ENCODE measurements around the gene RBM42. TPM values are rescaled to one million over a fixed set of nuclear protein-coding genes. Genes with fewer than 3 reads are reported as not detected.

Gene RBM42
- total and polyA plus RNA-seq, 9 of the 15 experiments (the other 6 are each of a cell fraction or from before 2014, with no cell fraction given), result 5.7 to 149 (median 32.4) TPM

DNA sequence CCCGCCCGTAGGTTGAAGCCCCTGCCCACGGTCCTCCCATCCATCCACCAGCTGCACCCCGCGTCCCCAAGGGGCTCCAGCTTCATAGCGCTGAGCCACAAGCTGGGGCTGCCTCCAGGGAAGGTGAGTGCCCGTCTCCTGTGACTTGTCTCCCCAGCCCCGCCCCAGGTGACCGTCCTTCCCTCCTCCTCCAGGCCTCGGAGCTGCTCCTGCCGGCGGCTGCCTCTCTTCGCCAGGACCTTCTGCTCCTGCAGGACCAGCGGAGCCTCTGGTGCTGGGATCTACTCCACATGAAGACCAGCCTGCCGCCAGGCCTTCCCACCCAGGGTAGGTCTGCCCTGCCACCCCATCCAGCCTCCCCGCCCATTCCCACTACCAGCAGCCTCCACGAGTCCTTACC is 8.8 kb upstream of the RBM42 start:
- H3K27ac ChIP-seq (ENCODE audit: extremely low read depth, low read depth, low read length), result no peak overlapping the region
- no peak for ATAC-seq
- H3K4me1 ChIP-seq (replicated peaks in 1 of 2; ENCODE audit: control insufficient read depth in 2 of 2, insufficient read depth in 2 of 2, low read length in 2 of 2), result peaks cover 0 to 28% of the 10 kb centered on the region in 2 experiments; a peak in 2 of 5 replicates
- no peaks in the 10 kb centered on the region for H3K9me1 ChIP-seq (ENCODE audit: control insufficient read depth, insufficient read depth, low read length)
- no peaks in the 10 kb centered on the region for H3K79me2 ChIP-seq (ENCODE audit: control insufficient read depth, insufficient read depth, low read length)
- no TSS peak for BruUV-seq (replicated peaks)
- 93% methylated on average over 16 of the region's 17 CpGs for WGBS (ENCODE audit: insufficient coverage, low coverage, missing lambda C conversion rate)
- FAIRE-seq, result no peak
- no peaks in the 10 kb centered on the region for H3K27me3 ChIP-seq (ENCODE audit: control insufficient read depth in 2 of 2, insufficient read depth in 2 of 2, low read length in 2 of 2)
- H3K4me2 ChIP-seq (ENCODE audit: insufficient read depth, low read length), result no peak overlapping the region
- no peaks in the 10 kb centered on the region for H4K20me1 ChIP-seq (replicated peaks; ENCODE audit: control insufficient read depth, insufficient read depth, low read length)
- ChIA-PET POLR2A (no interaction called here), CTCF (ENCODE audit: low intra/inter-chr PET ratio) (no interaction called here)
- no peak overlapping the region for H3K4me3 ChIP-seq
- intact Hi-C loops (cut with micrococcal nuclease), result no loop called here
- peaks cover 44% of the 10 kb centered on the region; the same call in 2 of the 3 replicates for H3K36me3 ChIP-seq (ENCODE audit: control insufficient read depth, insufficient read depth, low read length)
- peak overlapping the region in 1 of 2 experiments; percentile 17; a peak in 2 of 4 replicates for H3K9ac ChIP-seq (ENCODE audit: insufficient read depth in 1 of 2, low read depth in 2 of 2, low read length in 2 of 2)
- H2AFZ ChIP-seq (ENCODE audit: low read depth, low read length), result no peak overlapping the region
- H3K9me3 ChIP-seq (replicated peaks; ENCODE audit: control insufficient read depth, insufficient read depth, low read depth, low read length), result no peaks in the 10 kb centered on the region
- no peak for DNase-seq (ENCODE audit: extremely low read depth in 1 of 4, low spot score in 3 of 4)
- in situ Hi-C loops (cut with MboI), result no loop called here
- TF ChIP-seq CCAR2 (IDR thresholded peaks at IDR 0.05; ENCODE audit: low read depth, low read length) (no peak), ZBTB7A (IDR thresholded peaks at IDR 0.05; ENCODE audit: borderline replicate concordance, control insufficient read depth, low read depth, low read length) (no peak), MTA1 (IDR thresholded peaks at IDR 0.05; ENCODE audit: borderline replicate concordance) (no peak), NR0B1 (IDR thresholded peaks at IDR 0.05; ENCODE audit: partially characterized antibody) (no peak), ZNF609 (CRISPR knock-in tag; IDR thresholded peaks at IDR 0.05; ENCODE audit: borderline replicate concordance) (no peak)
- TF ChIP-seq, protein P1, sequence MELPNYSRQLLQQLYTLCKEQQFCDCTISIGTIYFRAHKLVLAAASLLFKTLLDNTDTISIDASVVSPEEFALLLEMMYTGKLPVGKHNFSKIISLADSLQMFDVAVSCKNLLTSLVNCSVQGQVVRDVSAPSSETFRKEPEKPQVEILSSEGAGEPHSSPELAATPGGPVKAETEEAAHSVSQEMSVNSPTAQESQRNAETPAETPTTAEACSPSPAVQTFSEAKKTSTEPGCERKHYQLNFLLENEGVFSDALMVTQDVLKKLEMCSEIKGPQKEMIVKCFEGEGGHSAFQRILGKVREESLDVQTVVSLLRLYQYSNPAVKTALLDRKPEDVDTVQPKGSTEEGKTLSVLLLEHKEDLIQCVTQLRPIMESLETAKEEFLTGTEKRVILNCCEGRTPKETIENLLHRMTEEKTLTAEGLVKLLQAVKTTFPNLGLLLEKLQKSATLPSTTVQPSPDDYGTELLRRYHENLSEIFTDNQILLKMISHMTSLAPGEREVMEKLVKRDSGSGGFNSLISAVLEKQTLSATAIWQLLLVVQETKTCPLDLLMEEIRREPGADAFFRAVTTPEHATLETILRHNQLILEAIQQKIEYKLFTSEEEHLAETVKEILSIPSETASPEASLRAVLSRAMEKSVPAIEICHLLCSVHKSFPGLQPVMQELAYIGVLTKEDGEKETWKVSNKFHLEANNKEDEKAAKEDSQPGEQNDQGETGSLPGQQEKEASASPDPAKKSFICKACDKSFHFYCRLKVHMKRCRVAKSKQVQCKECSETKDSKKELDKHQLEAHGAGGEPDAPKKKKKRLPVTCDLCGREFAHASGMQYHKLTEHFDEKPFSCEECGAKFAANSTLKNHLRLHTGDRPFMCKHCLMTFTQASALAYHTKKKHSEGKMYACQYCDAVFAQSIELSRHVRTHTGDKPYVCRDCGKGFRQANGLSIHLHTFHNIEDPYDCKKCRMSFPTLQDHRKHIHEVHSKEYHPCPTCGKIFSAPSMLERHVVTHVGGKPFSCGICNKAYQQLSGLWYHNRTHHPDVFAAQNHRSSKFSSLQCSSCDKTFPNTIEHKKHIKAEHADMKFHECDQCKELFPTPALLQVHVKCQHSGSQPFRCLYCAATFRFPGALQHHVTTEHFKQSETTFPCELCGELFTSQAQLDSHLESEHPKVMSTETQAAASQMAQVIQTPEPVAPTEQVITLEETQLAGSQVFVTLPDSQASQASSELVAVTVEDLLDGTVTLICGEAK (IDR thresholded peaks at IDR 0.05), result no peak
- TF ChIP-seq, protein P1 (CRISPR knock-in tag; IDR thresholded peaks at IDR 0.05), result no peak

All from K562 (cell line).